ENCODE measurements around the gene DENND1A.

- TF ChIP-seq CTCF (conservative IDR thresholded peaks at IDR 0.05; ENCODE audit: low read depth, low read length): no peak
- TF ChIP-seq EZH2 (IDR thresholded peaks at IDR 0.05; ENCODE audit: low read length, unreplicated experiment): no peak
- TF ChIP-seq EZH2phosphoT487 (IDR thresholded peaks at IDR 0.05; ENCODE audit: borderline replicate concordance, low read length): no peak
Observed at GRCh38 chr9:123525957-123526356, 404.0 kb downstream of the DENND1A start.

All from PC-3 (cell line).